Measurements from ENCODE around the gene GRM1. TPM values are rescaled to one million over a fixed set of nuclear protein-coding genes. Genes with fewer than 3 reads are reported as not detected.

Gene GRM1
- total RNA-seq, 2 donors from 2014 or later = 0.68 TPM; not detected in 1

DNA sequence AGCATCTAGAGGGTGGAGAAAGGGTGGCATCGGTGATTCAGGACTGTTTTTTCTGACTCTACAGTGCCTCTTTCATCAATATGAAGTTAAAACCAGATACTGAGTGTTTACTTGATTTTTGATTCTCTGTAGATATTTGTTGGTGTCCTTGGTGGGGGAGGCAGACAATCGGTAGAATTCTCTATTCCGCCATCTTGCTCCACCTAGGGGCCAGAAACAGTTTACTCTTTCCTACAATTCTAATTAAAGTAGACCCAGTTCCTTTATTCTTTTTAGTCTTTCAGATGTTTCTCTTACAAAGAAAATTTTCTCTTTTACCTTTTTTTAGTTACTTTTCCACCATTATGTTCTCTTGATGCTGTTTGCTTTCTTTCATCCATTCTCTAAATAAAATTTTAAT lies 352.6 kb downstream of the GRM1 start:
- TF ChIP-seq, protein P1, sequence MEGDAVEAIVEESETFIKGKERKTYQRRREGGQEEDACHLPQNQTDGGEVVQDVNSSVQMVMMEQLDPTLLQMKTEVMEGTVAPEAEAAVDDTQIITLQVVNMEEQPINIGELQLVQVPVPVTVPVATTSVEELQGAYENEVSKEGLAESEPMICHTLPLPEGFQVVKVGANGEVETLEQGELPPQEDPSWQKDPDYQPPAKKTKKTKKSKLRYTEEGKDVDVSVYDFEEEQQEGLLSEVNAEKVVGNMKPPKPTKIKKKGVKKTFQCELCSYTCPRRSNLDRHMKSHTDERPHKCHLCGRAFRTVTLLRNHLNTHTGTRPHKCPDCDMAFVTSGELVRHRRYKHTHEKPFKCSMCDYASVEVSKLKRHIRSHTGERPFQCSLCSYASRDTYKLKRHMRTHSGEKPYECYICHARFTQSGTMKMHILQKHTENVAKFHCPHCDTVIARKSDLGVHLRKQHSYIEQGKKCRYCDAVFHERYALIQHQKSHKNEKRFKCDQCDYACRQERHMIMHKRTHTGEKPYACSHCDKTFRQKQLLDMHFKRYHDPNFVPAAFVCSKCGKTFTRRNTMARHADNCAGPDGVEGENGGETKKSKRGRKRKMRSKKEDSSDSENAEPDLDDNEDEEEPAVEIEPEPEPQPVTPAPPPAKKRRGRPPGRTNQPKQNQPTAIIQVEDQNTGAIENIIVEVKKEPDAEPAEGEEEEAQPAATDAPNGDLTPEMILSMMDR (IDR thresholded peaks at IDR 0.05) = no peak
- TF ChIP-seq POLR2AphosphoS5 (IDR thresholded peaks at IDR 0.05) = no peak
- no peak for TF ChIP-seq POLR2A (IDR thresholded peaks at IDR 0.05)

DNA sequence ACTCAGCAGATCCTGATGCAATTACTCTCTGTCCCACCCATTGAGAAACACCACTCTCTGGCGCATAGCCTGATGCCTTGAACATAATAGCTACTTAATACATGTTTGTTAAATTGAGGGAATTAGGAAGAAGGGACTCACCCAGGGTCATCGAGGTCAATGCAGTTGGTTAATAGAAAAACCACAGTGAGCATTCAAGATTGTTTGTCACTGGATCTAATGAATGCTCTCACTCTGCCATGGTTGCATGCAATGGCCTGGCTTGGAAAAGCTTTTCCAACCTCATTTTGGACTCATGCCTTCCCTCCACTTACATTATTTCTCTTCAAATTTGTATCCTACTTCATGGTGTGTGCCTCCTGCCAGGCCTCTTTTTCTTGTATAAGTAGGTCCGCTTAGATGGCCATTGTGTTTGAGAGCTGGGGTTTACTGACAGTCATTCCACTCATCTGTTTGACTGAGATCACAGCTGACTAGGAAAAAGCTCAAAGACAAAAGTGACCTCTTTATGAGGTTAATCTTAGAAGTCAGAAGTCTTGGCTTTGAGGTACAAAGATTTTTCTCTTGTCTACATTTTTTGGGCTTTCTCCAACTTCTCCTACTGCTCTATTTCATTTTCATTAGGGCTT lies 360.0 kb downstream of the GRM1 start:
- Histone ChIP-seq H3K4me3 (no peak overlapping the region), H3K27ac (no peak overlapping the region), H3K27me3 (replicated peaks; ENCODE audit: insufficient read depth) (no peaks in the 10 kb centered on the region), H3K9me3 (no peaks in the 10 kb centered on the region), H3K36me3 (no peaks in the 10 kb centered on the region), H3K4me1 (replicated peaks) (no peaks in the 10 kb centered on the region)
- intact Hi-C loops (cut with DNase I) = no loop called here
- TF ChIP-seq POLR2AphosphoS5 (IDR thresholded peaks at IDR 0.05) = no peak
- TF ChIP-seq, protein P1 (IDR thresholded peaks at IDR 0.05) = no peak
- TF ChIP-seq POLR2A (IDR thresholded peaks at IDR 0.05) = no peak
- WGBS = 82% methylated on average over 3 of the region's 3 CpGs
- DNase-seq (ENCODE audit: low spot score) = no peak

More for the DNA sequence above, 352.6 kb downstream of the GRM1 start:
- no peaks in the 10 kb centered on the region for H3K9me3 ChIP-seq
- no peaks in the 10 kb centered on the region for H3K4me1 ChIP-seq (replicated peaks)
- H3K27me3 ChIP-seq (replicated peaks; ENCODE audit: insufficient read depth) = no peaks in the 10 kb centered on the region
- intact Hi-C loops (cut with DNase I) = no loop called here
- no peak overlapping the region for H3K27ac ChIP-seq
- H3K4me3 ChIP-seq = no peak overlapping the region
- no peaks in the 10 kb centered on the region for H3K36me3 ChIP-seq
- WGBS = 90% methylated on average over 3 of the region's 3 CpGs
- no peak for DNase-seq (ENCODE audit: low spot score)

DNA sequence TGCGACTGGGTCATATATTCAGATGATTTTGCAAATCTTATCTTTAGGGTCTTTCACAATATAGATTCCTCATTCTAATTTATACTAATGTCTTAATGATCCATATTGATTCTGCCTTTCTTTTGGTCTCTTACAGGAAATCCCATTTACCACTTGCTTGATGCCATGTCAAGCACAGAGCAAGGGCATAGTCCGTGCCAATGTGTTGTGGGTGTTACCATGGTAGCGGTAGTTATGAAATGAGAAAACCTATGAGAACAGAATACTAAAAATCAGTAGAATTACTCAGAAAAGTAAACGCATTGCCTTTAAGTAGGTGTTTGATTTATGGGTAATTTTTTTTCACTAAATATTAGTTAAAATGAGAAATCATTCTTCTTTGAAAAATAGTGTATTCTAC lies 360.9 kb downstream of the GRM1 start:
- no peak for DNase-seq (ENCODE audit: low spot score)
- TF ChIP-seq, protein P1 (IDR thresholded peaks at IDR 0.05) = no peak
- TF ChIP-seq POLR2A (IDR thresholded peaks at IDR 0.05) (no peak), POLR2AphosphoS5 (IDR thresholded peaks at IDR 0.05) (no peak)
- Histone ChIP-seq H3K4me3 (no peak overlapping the region), H3K27ac (no peak overlapping the region), H3K36me3 (no peaks in the 10 kb centered on the region), H3K4me1 (replicated peaks) (no peaks in the 10 kb centered on the region), H3K9me3 (no peaks in the 10 kb centered on the region), H3K27me3 (replicated peaks; ENCODE audit: insufficient read depth) (no peaks in the 10 kb centered on the region)
- intact Hi-C loops (cut with DNase I) = no loop called here
- WGBS = 90% methylated on average over 4 of the region's 4 CpGs

GRCh38 chr6:146397638-146398037 lies 368.8 kb downstream of the GRM1 start:
- WGBS = 90% methylated on average over 1 of the region's 1 CpG
- no peaks in the 10 kb centered on the region for H3K27me3 ChIP-seq (replicated peaks; ENCODE audit: insufficient read depth)
- no peaks in the 10 kb centered on the region for H3K36me3 ChIP-seq
- no peaks in the 10 kb centered on the region for H3K4me1 ChIP-seq (replicated peaks)
- no peak overlapping the region for H3K4me3 ChIP-seq
- no peak for DNase-seq (ENCODE audit: low spot score)
- H3K9me3 ChIP-seq = no peaks in the 10 kb centered on the region
- intact Hi-C loops (cut with DNase I) = no loop called here
- no peak overlapping the region for H3K27ac ChIP-seq
- no peak for TF ChIP-seq POLR2A (IDR thresholded peaks at IDR 0.05)
- TF ChIP-seq, protein P1 (IDR thresholded peaks at IDR 0.05) = no peak
- TF ChIP-seq POLR2AphosphoS5 (IDR thresholded peaks at IDR 0.05) = no peak

- Histone ChIP-seq H3K27me3 (replicated peaks; ENCODE audit: insufficient read depth) (no peaks in the 10 kb centered on the region), H3K9me3 (no peaks in the 10 kb centered on the region), H3K36me3 (no peaks in the 10 kb centered on the region), H3K4me3 (no peak overlapping the region), H3K27ac (no peak overlapping the region), H3K4me1 (replicated peaks) (no peaks in the 10 kb centered on the region)
- intact Hi-C loops (cut with DNase I) = no loop called here
- TF ChIP-seq POLR2AphosphoS5 (IDR thresholded peaks at IDR 0.05) (no peak), POLR2A (IDR thresholded peaks at IDR 0.05) (no peak)
- TF ChIP-seq, protein P1 (IDR thresholded peaks at IDR 0.05) = no peak
- WGBS = 90% methylated on average over 3 of the region's 3 CpGs
- no peak for DNase-seq (ENCODE audit: low spot score)
Measured at GRCh38 chr6:146402476-146402875, 373.6 kb downstream of the GRM1 start.

All from prostate gland (tissue), 2 donors.